ELR (cell line): ENCODE results near the gene ATP6V1G2.

Source experiments
- DNase-seq: peaks from one replicate; pipeline ENCODE4 v3.0.0-alpha.2; 2015; ENCODE audit warnings: low read depth

Gene ATP6V1G2

GRCh38 chr6:31575952-31576685 is 29.7 kb upstream of the ATP6V1G2 start:
- DNase-seq: no peak

GRCh38 chr6:31575335-31575901 is 29.0 kb upstream of the ATP6V1G2 start, which contains the start of gene TNF:
Gene TNF (plus strand): TSS chr6:31575565. CDS start chr6:31575742, 177 bp downstream.
- no peak for DNase-seq

- DNase-seq: no peak
These were observed 28.0 kb upstream of the ATP6V1G2 start for GRCh38 chr6:31574106-31575061.

GRCh38 chr6:31573239-31574105 is 27.1 kb upstream of the ATP6V1G2 start:
- no peak for DNase-seq

- DNase-seq: no peak
These were observed 25.9 kb upstream of the ATP6V1G2 start, which contains the start of gene LTA for GRCh38 chr6:31572041-31572911. Gene LTA (plus strand): TSS chr6:31572289. CDS start chr6:31572743, 454 bp downstream.

GRCh38 chr6:31569861-31570536 is 23.6 kb upstream of the ATP6V1G2 start:
- no peak for DNase-seq

GRCh38 chr6:31568537-31568961 is 22.1 kb upstream of the ATP6V1G2 start:
- DNase-seq: no peak

- DNase-seq: no peak
These were observed 21.3 kb upstream of the ATP6V1G2 start for GRCh38 chr6:31567531-31568370.

- DNase-seq: no peak
These were observed 14.3 kb upstream of the ATP6V1G2 start for GRCh38 chr6:31560697-31561058.

- peak; percentile 96 for DNase-seq
These were observed 13.7 kb upstream of the ATP6V1G2 start for GRCh38 chr6:31559958-31560696.

- DNase-seq: no peak
These were observed 13.2 kb upstream of the ATP6V1G2 start for GRCh38 chr6:31559606-31559957.

GRCh38 chr6:31558631-31559500 is 12.5 kb upstream of the ATP6V1G2 start:
- peak; percentile 61 for DNase-seq

GRCh38 chr6:31558318-31558625 is 11.9 kb upstream of the ATP6V1G2 start:
- DNase-seq: no peak

GRCh38 chr6:31557443-31558317 is 11.3 kb upstream of the ATP6V1G2 start:
- DNase-seq: no peak

GRCh38 chr6:31556307-31556706 is 9.9 kb upstream of the ATP6V1G2 start:
- no peak for DNase-seq

- peak; percentile 82 for DNase-seq
These were observed 5.0 kb upstream of the ATP6V1G2 start for GRCh38 chr6:31551371-31551770.

GRCh38 chr6:31548544-31548873 is 2.1 kb upstream of the ATP6V1G2 start:
- DNase-seq: no peak
